Measurements from ENCODE around the gene NPAS2.

DNA sequence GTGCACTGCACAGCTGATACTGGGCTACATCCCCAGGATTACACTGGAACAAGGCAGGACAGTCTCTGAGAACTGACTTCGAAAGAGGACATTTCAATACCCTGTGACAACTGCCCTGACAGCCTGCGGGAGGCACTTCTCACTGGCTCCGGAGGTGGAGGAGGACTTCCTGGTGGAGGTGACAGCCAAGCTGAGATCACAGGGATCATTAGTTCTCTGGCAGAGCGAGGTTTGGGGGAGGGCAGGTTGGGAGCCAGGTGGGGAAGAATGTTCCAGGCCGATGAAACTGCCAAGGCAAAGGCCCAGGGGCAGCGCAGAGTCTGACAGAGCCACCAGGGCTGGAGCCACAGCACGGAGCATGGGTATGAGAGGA, 28.0 kb upstream of the NPAS2 start:
- TF ChIP-seq, protein P1, sequence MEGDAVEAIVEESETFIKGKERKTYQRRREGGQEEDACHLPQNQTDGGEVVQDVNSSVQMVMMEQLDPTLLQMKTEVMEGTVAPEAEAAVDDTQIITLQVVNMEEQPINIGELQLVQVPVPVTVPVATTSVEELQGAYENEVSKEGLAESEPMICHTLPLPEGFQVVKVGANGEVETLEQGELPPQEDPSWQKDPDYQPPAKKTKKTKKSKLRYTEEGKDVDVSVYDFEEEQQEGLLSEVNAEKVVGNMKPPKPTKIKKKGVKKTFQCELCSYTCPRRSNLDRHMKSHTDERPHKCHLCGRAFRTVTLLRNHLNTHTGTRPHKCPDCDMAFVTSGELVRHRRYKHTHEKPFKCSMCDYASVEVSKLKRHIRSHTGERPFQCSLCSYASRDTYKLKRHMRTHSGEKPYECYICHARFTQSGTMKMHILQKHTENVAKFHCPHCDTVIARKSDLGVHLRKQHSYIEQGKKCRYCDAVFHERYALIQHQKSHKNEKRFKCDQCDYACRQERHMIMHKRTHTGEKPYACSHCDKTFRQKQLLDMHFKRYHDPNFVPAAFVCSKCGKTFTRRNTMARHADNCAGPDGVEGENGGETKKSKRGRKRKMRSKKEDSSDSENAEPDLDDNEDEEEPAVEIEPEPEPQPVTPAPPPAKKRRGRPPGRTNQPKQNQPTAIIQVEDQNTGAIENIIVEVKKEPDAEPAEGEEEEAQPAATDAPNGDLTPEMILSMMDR (IDR thresholded peaks at IDR 0.05; ENCODE audit: control extremely low read depth in 1 of 3, insufficient read depth in 1 of 3, low read depth in 1 of 3, low read length in 3 of 3): no peak
- TF ChIP-seq, protein P2, sequence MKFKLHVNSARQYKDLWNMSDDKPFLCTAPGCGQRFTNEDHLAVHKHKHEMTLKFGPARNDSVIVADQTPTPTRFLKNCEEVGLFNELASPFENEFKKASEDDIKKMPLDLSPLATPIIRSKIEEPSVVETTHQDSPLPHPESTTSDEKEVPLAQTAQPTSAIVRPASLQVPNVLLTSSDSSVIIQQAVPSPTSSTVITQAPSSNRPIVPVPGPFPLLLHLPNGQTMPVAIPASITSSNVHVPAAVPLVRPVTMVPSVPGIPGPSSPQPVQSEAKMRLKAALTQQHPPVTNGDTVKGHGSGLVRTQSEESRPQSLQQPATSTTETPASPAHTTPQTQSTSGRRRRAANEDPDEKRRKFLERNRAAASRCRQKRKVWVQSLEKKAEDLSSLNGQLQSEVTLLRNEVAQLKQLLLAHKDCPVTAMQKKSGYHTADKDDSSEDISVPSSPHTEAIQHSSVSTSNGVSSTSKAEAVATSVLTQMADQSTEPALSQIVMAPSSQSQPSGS (IDR thresholded peaks at IDR 0.05; ENCODE audit: low read length): no peak
- TF ChIP-seq POLR2A (IDR thresholded peaks at IDR 0.05; ENCODE audit: control extremely low read depth in 1 of 2, low read depth in 2 of 2, low read length in 2 of 2) (no peak), POLR2AphosphoS5 (IDR thresholded peaks at IDR 0.05; ENCODE audit: low read depth, low read length) (no peak), CTBP2 (IDR thresholded peaks at IDR 0.05; ENCODE audit: borderline replicate concordance, insufficient read depth, insufficient read length, low read length) (no peak), SP1 (IDR thresholded peaks at IDR 0.05; ENCODE audit: low read depth, low read length) (no peak)

Measured in H1 (cell line).